Stimulated activated CD4-positive, alpha-beta T cell treated with anti-CD3 and anti-CD28 coated beads, TNF-alpha, amount 100 ng/mL, for 24 hours (primary cell): ENCODE results near the gene RPTOR.

Experiments used
- DNase-seq, 3 experiments: peaks; one replicate each; pipeline ENCODE4 v3.0.0-alpha.2; 2020; ENCODE audit warnings: low read depth in 3 of 3

Gene RPTOR

GRCh38 chr17:80943346-80944145 lies 398.9 kb downstream of the RPTOR start:
- no peak for DNase-seq

GRCh38 chr17:80944326-80944725 lies 399.7 kb downstream of the RPTOR start:
- DNase-seq = no peak

GRCh38 chr17:80945736-80946135 lies 401.1 kb downstream of the RPTOR start:
- DNase-seq = no peak

- DNase-seq = no peak
These were observed 401.8 kb downstream of the RPTOR start for GRCh38 chr17:80946449-80946848.

GRCh38 chr17:80947200-80947940 lies 402.7 kb downstream of the RPTOR start:
- no peak for DNase-seq

- DNase-seq = no peak
These were observed 403.7 kb downstream of the RPTOR start for GRCh38 chr17:80948019-80948975.

GRCh38 chr17:80948976-80949450 lies 404.4 kb downstream of the RPTOR start:
- no peak for DNase-seq

GRCh38 chr17:80949451-80950421 lies 405.1 kb downstream of the RPTOR start:
- DNase-seq = no peak

- no peak for DNase-seq
These were observed 406.0 kb downstream of the RPTOR start for GRCh38 chr17:80950466-80951120.

GRCh38 chr17:80951121-80952090 lies 406.8 kb downstream of the RPTOR start:
- DNase-seq = no peak

GRCh38 chr17:80952291-80952690 lies 407.7 kb downstream of the RPTOR start:
- DNase-seq = no peak

GRCh38 chr17:80953471-80954315 lies 409.1 kb downstream of the RPTOR start:
- no peak for DNase-seq

- no peak for DNase-seq
These were observed 410.4 kb downstream of the RPTOR start for GRCh38 chr17:80955078-80955477.

- no peak for DNase-seq
These were observed 411.1 kb downstream of the RPTOR start for GRCh38 chr17:80955671-80956280.

GRCh38 chr17:80956321-80957190 lies 411.9 kb downstream of the RPTOR start:
- no peak for DNase-seq

- no peak for DNase-seq
These were observed 412.9 kb downstream of the RPTOR start for GRCh38 chr17:80957461-80957941.
